Left renal pelvis (tissue), 4 donors: ENCODE measurements around the gene HS1BP3. TPM values are rescaled to one million over a fixed set of nuclear protein-coding genes. Genes with fewer than 3 reads are reported as not detected.

Source experiments
- DNase-seq, 4 donors: peaks; one replicate each; pipeline ENCODE4 v3.0.0-alpha.2; 2013; ENCODE audit warnings: low read depth in 4 of 4, low spot score in 3 of 4
- polyA plus RNA-seq, 4 donors: library from polyadenylated mRNA; unstranded; fragments of 120-200 nt; gene quantifications; one replicate each; pipeline ENCODE4 v1.2.1, GENCODE V29; 2013; ENCODE audit not compliant: insufficient read length in 4 of 4

HS1BP3 gene
- polyA plus RNA-seq, 4 donors = 9.1 to 20.0 (median 16.8) TPM

GRCh38 chr2:20607446-20607845, 43.5 kb downstream of the HS1BP3 start:
- no peak for DNase-seq

DNA sequence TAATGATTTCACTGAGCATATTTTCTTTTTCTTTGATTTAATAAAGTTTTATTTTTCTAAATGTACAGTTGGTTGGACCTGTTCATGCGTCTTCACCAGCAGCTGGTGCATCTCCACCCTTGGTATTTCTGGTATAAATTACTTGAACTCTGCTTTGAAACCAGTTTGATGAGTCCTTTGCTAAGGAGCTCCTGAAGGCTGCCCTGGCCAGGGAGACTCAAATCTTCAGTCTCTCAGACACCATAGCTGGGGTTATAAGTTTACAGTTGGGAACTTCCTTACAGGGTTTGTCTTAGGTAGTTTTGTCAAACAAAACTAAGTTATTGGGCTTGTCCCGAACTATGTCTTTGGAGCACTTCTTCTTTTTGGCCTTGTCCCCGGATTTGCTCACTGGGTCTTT, 44.7 kb downstream of the HS1BP3 start:
- no peak for DNase-seq

- DNase-seq = no peak
These were observed 45.9 kb downstream of the HS1BP3 start for GRCh38 chr2:20604951-20605381.

- DNase-seq = no peak
These were observed 46.4 kb downstream of the HS1BP3 start for GRCh38 chr2:20604401-20604911.

DNA sequence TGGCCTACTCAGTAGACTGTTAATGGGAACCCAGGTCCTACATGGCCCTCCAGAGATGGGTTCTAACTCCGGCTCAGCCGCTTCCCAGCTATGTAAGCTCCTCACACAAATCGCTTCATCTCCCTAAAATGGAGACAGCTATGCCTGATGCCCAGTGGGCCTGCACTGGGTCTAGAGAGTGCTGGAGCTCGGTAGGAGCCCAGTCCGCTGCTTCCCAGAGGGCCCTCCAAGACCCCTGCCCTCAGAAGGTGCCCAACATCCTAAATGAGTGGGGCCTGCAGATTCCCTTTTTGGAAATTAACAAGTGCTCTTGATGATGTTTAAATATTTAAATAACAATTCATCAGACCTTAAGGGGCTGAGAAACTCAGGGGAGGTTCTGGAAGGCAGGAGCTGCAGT, 47.1 kb downstream of the HS1BP3 start:
- no peak for DNase-seq

DNA sequence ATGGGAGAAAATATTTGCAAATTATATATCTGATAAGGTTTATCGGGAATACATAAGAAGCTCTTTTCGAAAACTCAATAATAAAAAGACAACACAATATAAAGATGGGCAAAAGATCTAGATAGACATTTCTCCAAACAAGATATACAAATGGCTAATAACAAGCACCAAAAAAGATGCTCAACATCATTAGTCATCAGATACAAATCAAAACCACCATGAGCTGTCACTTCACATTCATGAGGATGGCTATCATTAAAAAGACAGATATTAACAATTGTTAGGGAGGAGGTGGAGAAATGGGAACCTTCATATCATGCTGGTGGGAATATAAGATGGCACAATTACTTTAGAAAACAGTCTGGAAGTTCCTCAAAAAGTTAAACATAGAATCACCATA, 48.1 kb downstream of the HS1BP3 start:
- DNase-seq = no peak

DNA sequence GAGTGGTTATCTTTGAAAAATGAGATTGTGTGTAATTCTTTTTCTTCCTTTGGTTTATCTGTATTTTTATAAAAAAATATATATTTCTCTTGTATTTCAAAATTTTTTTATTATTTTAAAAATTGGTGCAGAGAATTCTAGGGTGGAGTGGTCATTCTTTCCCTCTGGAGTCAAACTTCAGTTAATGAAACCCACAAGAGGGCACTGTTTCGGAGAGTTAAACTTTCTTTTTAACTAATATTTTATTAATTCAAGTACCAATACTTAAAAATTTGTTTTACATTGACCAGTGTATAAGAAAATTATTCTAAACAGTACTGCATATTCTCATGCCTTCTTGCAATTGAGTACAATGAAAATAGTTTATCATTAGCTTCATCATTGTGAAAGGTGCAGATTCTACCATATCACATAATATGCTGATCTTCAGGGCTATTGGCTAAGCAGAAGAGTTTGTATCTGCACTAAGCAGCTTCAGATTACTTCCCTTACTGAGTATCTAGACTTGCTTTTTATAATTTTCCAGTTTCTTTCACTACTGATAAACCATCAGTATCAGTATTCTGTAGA, 50.1 kb downstream of the HS1BP3 start:
- DNase-seq = no peak

GRCh38 chr2:20599861-20600461, 50.9 kb downstream of the HS1BP3 start:
- no peak for DNase-seq

DNA sequence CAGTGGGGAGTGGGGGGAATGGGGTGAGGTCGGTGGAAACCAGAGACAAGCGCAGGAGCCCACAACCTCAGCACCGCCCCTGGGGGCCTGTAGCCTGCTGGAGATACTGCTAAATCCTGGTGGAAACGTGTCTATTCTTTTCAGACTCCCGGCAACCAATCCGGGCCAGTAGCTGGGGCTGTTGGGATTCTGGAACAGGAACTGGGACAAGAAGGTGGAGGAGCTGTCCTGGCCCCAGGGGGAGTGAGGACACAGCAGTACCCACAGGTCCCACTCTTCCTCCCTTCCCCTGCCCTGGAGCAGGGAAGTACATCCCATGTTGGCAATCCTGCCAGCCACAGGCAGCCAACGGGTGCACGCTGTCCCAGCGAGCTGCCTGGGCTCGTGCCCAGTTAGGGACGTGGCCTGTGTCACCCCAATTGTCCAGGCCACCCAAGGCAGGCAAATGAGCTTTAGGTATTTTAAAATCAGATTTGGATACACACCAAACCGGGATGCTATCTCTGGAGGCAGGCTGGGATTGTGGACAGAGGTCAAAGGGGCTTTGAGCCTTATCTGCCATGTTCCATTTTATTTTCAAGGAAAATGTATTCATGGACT, 51.8 kb downstream of the HS1BP3 start:
- DNase-seq = no peak

- DNase-seq = no peak
These were observed 53.1 kb downstream of the HS1BP3 start for GRCh38 chr2:20597860-20598183.

DNA sequence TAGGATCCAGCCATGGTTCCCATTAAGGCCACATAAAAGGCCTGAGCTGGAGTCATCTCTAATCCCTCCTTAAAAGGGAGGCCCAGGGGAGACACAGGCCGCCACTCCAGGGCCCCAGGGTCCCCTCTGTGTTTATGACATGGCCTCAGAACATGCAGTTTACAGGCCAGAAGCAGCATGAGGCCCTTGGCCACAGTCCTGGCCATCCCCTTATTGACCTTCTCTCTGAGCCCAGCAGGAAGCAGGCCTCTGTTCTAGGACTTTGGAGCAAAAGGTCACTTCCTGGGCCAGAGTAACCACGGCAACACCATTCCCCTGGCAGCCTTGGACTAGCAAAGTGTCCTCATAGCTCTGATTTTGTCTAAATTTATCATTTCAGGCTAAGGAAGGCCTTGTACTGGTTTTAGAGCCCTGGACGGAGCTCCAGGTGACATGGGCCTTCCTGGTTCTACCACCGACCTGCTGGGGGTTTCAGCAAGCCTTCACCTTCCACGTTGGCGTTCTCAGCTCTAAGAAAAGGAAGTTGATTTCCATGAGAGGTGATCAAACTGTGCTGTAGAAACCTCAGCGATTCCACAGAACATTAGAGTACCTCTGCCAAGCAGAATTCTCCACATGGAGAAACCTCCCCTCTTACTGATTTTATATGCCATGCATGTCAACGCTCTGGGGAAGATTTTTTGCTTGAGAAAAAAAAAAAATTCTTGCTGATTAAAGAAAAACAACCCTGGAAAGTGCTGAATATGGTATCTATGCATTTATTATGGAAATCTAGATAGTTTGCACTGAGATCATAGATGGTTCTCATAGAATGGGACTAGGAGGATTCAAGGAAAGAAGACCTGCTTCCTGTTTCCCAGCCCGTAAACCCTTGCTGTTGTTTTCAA, 53.7 kb downstream of the HS1BP3 start:
- no peak for DNase-seq

- no peak for DNase-seq
These were observed 54.5 kb downstream of the HS1BP3 start for GRCh38 chr2:20596193-20596972.

DNA sequence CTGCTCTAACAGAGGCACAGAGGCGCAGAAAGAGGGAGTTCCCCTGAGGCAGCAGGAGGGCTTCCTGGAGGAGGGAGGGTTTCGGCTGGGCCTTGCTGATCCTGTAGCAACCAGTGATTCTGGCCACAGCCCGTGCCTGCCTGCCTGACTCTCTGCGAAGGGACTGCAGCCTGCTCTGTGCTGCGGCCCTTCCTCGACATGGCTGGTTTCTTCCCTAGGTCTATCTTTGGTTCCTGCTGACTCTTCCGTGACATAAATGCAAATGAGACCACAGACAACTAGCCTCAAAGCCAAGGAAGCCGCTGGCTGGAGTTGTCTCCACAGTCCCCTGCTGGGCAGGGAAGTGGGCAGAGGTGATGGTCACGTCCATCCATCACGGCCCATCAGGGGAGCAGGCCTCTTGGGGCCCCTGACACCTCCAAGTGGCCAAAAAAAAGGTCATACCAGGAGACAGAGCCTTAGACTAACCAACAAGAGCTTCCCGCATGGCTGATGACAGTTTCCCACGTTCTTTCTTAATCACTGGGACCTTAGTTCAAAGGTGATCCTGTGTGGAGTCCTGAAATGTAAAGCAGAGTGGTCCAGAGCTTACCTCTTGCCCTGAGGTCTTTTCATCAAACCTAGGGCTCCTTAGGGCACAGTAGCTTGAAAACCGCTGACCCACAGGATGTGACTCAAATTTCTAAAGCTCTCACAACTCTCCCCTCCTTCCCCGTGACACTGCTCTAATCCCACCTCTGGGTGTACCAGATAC, 55.3 kb downstream of the HS1BP3 start:
- no peak for DNase-seq

DNA sequence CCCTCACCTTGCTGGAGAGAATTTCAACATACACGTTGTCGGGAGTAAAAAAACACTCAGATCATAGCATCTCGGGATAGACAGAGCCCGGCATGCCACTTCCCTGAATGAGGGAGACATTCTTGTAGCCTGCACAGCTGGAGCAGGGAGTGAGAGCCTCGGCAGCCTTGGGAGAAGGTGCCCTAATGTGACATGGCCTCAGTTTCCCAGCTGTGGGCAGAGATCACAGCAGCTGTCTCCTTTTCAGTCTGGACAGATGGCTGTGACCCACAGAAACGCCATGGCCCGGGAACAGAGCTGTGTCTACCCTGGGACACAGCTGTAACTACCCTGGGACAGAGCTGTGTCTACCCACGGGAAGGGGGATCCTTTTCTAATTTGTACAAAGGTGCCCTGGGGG, 55.9 kb downstream of the HS1BP3 start:
- no peak for DNase-seq

DNA sequence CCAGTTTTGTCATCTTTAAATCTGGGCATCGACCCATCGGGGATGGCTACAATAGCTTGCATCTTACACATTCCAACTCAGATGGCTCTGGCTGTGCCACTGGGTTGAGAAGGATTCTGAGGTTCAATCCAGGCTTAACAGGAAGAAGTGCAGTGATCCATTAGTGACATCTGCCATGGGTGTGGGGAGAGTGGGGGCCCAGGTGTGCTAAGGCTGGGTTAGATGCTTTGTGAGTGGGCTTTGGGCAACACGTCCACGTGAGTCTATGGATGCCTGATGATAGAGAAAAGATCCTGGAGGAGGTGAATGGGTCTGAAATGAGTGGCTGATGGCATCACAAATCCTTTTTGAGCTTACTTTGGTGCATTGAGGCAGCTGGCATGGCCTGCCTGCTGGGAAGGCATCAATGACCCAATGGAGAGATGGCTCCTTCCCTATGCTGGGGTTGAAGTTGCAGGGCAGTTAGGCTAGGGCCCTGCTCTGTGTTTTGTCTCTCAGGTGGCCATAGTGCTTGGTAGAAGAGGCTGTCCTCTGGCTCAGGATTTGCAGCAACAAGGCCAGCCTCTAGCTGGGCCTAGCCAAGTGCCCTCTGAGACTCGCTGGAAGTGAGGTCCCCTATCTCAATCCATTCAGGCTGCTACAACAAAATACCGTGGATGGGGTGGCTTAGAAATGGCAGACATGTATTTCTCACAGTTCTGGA, 56.7 kb downstream of the HS1BP3 start:
- no peak for DNase-seq

GRCh38 chr2:20593072-20594034, 57.5 kb downstream of the HS1BP3 start:
- no peak for DNase-seq

GRCh38 chr2:20592106-20593071, 58.5 kb downstream of the HS1BP3 start:
- DNase-seq = no peak
